PC-9 (cell line): Measurements from ENCODE around the gene FUT8. TPM values are rescaled to one million over a fixed set of nuclear protein-coding genes. Genes with fewer than 3 reads are reported as not detected.

Source experiments
- BruUV-seq: library from RNA; stranded (reverse); fragments of 400-500 nt; replicated peaks from 2 replicates; lab custom pipeline; 2021; lab: Mats Ljungman, UMichigan
- CTCF ChIA-PET: fragments of 300-600 bp; sonication (Branson Sonifier 250); formaldehyde crosslinking; loops from one replicate; lab custom pipeline; 2022; ENCODE audit warnings: antibody characterized with exemption; lab: Charles Lee
- POLR2A ChIA-PET: fragments of 300-600 bp; sonication (Branson Sonifier 250); formaldehyde crosslinking; loops from one replicate; lab custom pipeline; 2022; ENCODE audit warnings: antibody characterized with exemption; ENCODE audit not compliant: unreplicated experiment; lab: Charles Lee
- DNase-seq, 2 experiments: peaks; one replicate each; pipeline versions ENCODE4 v3.0.0 to v3.0.0-alpha.2; 2015 to 2022; ENCODE audit warnings: mixed read lengths in 1 of 2
- H2AFZ ChIP-seq: fragments of 200-600 bp; sonication (generic); 2 replicates; pipeline ENCODE4 v1.8.1; 2017; ENCODE audit warnings: antibody characterized with exemption
- H3F3A ChIP-seq: fragments of 200-600 bp; sonication (generic); 2 replicates; pipeline ENCODE4 v1.8.1; 2017; ENCODE audit warnings: antibody characterized with exemption, mild to moderate bottlenecking, low read depth; ENCODE audit not compliant: insufficient read depth
- H3K27ac ChIP-seq: fragments of 200-600 bp; sonication (generic); 2 replicates; pipeline ENCODE4 v1.6.1; 2016; ENCODE audit warnings: mixed run types
- H3K27me3 ChIP-seq: fragments of 200-600 bp; sonication (generic); 2 replicates; pipeline ENCODE4 v1.6.1; 2016; ENCODE audit warnings: low read depth, mixed run types; ENCODE audit not compliant: insufficient read depth
- H3K36me3 ChIP-seq: fragments of 200-600 bp; sonication (generic); 2 replicates; pipeline ENCODE4 v1.6.1; 2016; ENCODE audit warnings: low read depth, mixed run types
- H3K4me1 ChIP-seq: fragments of 200-600 bp; sonication (generic); replicated peaks from 2 replicates; pipeline ENCODE4 v1.6.1; 2016; ENCODE audit warnings: mixed run types; ENCODE audit not compliant: insufficient read depth
- H3K4me2 ChIP-seq: fragments of 200-600 bp; sonication (generic); 2 replicates; pipeline ENCODE4 v1.6.1; 2017; ENCODE audit warnings: mixed run types
- H3K4me3 ChIP-seq: fragments of 200-600 bp; sonication (generic); 2 replicates; pipeline ENCODE4 v1.6.1; 2016; ENCODE audit warnings: mixed run types
- H3K79me2 ChIP-seq: fragments of 200-600 bp; sonication (generic); 2 replicates; pipeline ENCODE4 v1.6.1; 2017; ENCODE audit warnings: low read depth, mixed run types
- H3K9me2 ChIP-seq: fragments of 200-600 bp; sonication (generic); 2 replicates; pipeline ENCODE4 v1.8.1; 2017; ENCODE audit warnings: mild to moderate bottlenecking; ENCODE audit not compliant: insufficient read depth
- H3K9me3 ChIP-seq: fragments of 200-600 bp; sonication (generic); 2 replicates; pipeline ENCODE4 v1.8.1; 2016; ENCODE audit warnings: low read depth; ENCODE audit not compliant: insufficient read depth
- H4K20me1 ChIP-seq: fragments of 200-600 bp; sonication (generic); 2 replicates; pipeline ENCODE4 v1.8.1; 2017; ENCODE audit not compliant: insufficient read depth
- CTCF ChIP-seq: fragments of 200-600 bp; sonication (generic); conservative IDR thresholded peaks from 2 replicates; pipeline ENCODE4 v1.6.1; 2017; ENCODE audit warnings: mixed run types, antibody characterized with exemption, mild to moderate bottlenecking, moderate library complexity
- EZH2 ChIP-seq: fragments of 200-600 bp; sonication (generic); IDR thresholded peaks from 2 replicates; pipeline ENCODE4 v1.8.0; 2017; ENCODE audit warnings: antibody characterized with exemption, low read depth
- intact Hi-C: fragments of 100-400 bp; cut with micrococcal nuclease; formaldehyde crosslinking; loops from one replicate; pipeline ENCODE4 v1.10.0; 2022; ENCODE audit not compliant: unreplicated experiment
- total RNA-seq: library from RNA; stranded (reverse); gene quantifications from 2 replicates; pipeline ENCODE4 v1.2.3, GENCODE V29; 2021

FUT8 gene
- total RNA-seq, 1 experiment from 2014 or later, result 134 TPM

GRCh38 chr14:65492266-65492665, 79.7 kb downstream of the FUT8 start:
- Histone ChIP-seq H3K79me2 (peaks cover 98% of the 10 kb centered on the region), H3K9me2 (no peaks in the 10 kb centered on the region), H3K27ac (peak overlapping the region; percentile 18; the same call in 1 of the 2 replicates), H3K4me3 (no peak overlapping the region), H3K9me3 (0 out of 2 replicates have a peak, but pooled peaks cover 3% of the 10 kb centered on the region), H2AFZ (no peak overlapping the region), H3K36me3 (peaks cover 19% of the 10 kb centered on the region), H4K20me1 (no peaks in the 10 kb centered on the region), H3K4me1 (no peaks in the 10 kb centered on the region; the same call in 1 of the 2 replicates), H3F3A (peaks cover 85% of the 10 kb centered on the region), H3K27me3 (no peaks in the 10 kb centered on the region), H3K4me2 (no peak overlapping the region)
- BruUV-seq, result no TSS peak
- DNase-seq, result no peak
- ChIA-PET POLR2A (no interaction called here), CTCF (no interaction called here)
- intact Hi-C loops, result no loop called here
- TF ChIP-seq EZH2 (no peak), CTCF (no peak)

GRCh38 chr14:65495196-65495595, 82.7 kb downstream of the FUT8 start:
- Histone ChIP-seq H3K9me2 (no peaks in the 10 kb centered on the region), H3K36me3 (peaks cover 13% of the 10 kb centered on the region; the same call in 1 of the 2 replicates), H2AFZ (no peak overlapping the region), H3K4me1 (no peaks in the 10 kb centered on the region; the same call in 1 of the 2 replicates), H3K27me3 (no peaks in the 10 kb centered on the region), H3K27ac (peak overlapping the region; percentile 6; the same call in 1 of the 2 replicates), H3K4me3 (no peak overlapping the region), H3F3A (peaks cover 66% of the 10 kb centered on the region), H4K20me1 (0 out of 2 replicates have a peak, but pooled peaks cover 9% of the 10 kb centered on the region), H3K9me3 (0 out of 2 replicates have a peak, but pooled peaks cover 3% of the 10 kb centered on the region), H3K79me2 (peaks cover 97% of the 10 kb centered on the region), H3K4me2 (no peak overlapping the region)
- TF ChIP-seq CTCF (no peak), EZH2 (no peak)
- no TSS peak for BruUV-seq
- intact Hi-C loops, result no loop called here
- no peak for DNase-seq
- CTCF ChIA-PET, result no interaction called here
- POLR2A ChIA-PET, result no interaction called here

GRCh38 chr14:65496178-65496993, 83.9 kb downstream of the FUT8 start:
- Histone ChIP-seq H3K9me3 (0 out of 2 replicates have a peak, but pooled peaks cover 3% of the 10 kb centered on the region), H3K9me2 (no peaks in the 10 kb centered on the region), H3K4me2 (no peak overlapping the region), H3K4me3 (no peak overlapping the region), H3K27me3 (no peaks in the 10 kb centered on the region), H3K4me1 (no peaks in the 10 kb centered on the region; the same call in 1 of the 2 replicates), H2AFZ (no peak overlapping the region), H3K27ac (peak overlapping the region; percentile 36), H3K36me3 (peaks cover 8% of the 10 kb centered on the region; the same call in 1 of the 2 replicates), H3K79me2 (peaks cover 97% of the 10 kb centered on the region), H4K20me1 (peaks cover 15% of the 10 kb centered on the region; the same call in 1 of the 2 replicates), H3F3A (peaks cover 66% of the 10 kb centered on the region)
- POLR2A ChIA-PET, result no interaction called here
- BruUV-seq, result no TSS peak
- TF ChIP-seq CTCF (no peak), EZH2 (no peak)
- intact Hi-C loops, result no loop called here
- no peak for DNase-seq
- CTCF ChIA-PET, result no interaction called here
